Neural cell (in vitro differentiated cells): ENCODE results near the gene MC5R. TPM values are rescaled to one million over a fixed set of nuclear protein-coding genes. Genes with fewer than 3 reads are reported as not detected.

Experiments used
- H2AFZ ChIP-seq: fragments of 200-600, 300-800 bp; sonication (generic), shearing (Covaris generic); 2 replicates; pipeline ENCODE4 v1.6.0; 2014; ENCODE audit warnings: low read depth, mild to moderate bottlenecking, antibody characterized with exemption, low read length, moderate library complexity
- H3F3A ChIP-seq: fragments of 200-600 bp; shearing (Covaris generic); 2 replicates; pipeline ENCODE4 v1.6.1; 2016; ENCODE audit warnings: mild to moderate bottlenecking, moderate library complexity, mixed read lengths, antibody characterized with exemption, low read length; ENCODE audit not compliant: insufficient read depth, poor library complexity, severe bottlenecking
- H3K27ac ChIP-seq: fragments of 200-600, 300-800 bp; sonication (generic), shearing (Covaris generic); 2 replicates; pipeline ENCODE4 v1.5.1; 2014; ENCODE audit warnings: mild to moderate bottlenecking, low read length, moderate library complexity
- H3K27me3 ChIP-seq: fragments of 300-800, 200-600 bp; sonication (generic), shearing (Covaris generic); 2 replicates; pipeline ENCODE4 v1.6.0; 2014; ENCODE audit warnings: mild to moderate bottlenecking, low read depth, low read length, moderate library complexity; ENCODE audit not compliant: insufficient read depth
- H3K36me3 ChIP-seq: fragments of 300-800, 200-600 bp; sonication (generic), shearing (Covaris generic); 2 replicates; pipeline ENCODE4 v1.5.1; 2014; ENCODE audit warnings: mild to moderate bottlenecking, antibody characterized with exemption, low read length, moderate library complexity; ENCODE audit not compliant: insufficient read depth
- H3K4me2 ChIP-seq: fragments of 300-800, 200-600 bp; sonication (generic), shearing (Covaris generic); 2 replicates; pipeline ENCODE4 v1.6.0; 2014; ENCODE audit warnings: mild to moderate bottlenecking, low read length
- H3K4me3 ChIP-seq: fragments of 300-800, 200-600 bp; sonication (generic), shearing (Covaris generic); 2 replicates; pipeline ENCODE4 v1.5.1; 2014; ENCODE audit warnings: mild to moderate bottlenecking, low read length, moderate library complexity
- H3K79me2 ChIP-seq: fragments of 200-600 bp; shearing (Covaris generic); replicated peaks from 2 replicates; pipeline ENCODE4 v1.6.0; 2014; ENCODE audit warnings: mild to moderate bottlenecking, low read length, moderate library complexity; ENCODE audit not compliant: insufficient read depth
- H3K9ac ChIP-seq: fragments of 300-800, 200-600 bp; sonication (generic), shearing (Covaris generic); 2 replicates; pipeline ENCODE4 v1.6.1; 2016; ENCODE audit warnings: mild to moderate bottlenecking, low read length, mixed read lengths
- H3K9me2 ChIP-seq: fragments of 200-600 bp; shearing (Covaris generic); 2 replicates; pipeline ENCODE4 v1.6.1; 2016; ENCODE audit warnings: mild to moderate bottlenecking, low read length, mixed read lengths; ENCODE audit not compliant: insufficient read depth
- H3K9me3 ChIP-seq: fragments of 200-600, 300-800 bp; sonication (generic), shearing (Covaris generic); 2 replicates; pipeline ENCODE4 v1.6.1; 2016; ENCODE audit warnings: mild to moderate bottlenecking, mixed run types, low read length, moderate library complexity, mixed read lengths
- H4K20me1 ChIP-seq: fragments of 200-600 bp; shearing (Covaris generic); 2 replicates; pipeline ENCODE4 v1.6.1; 2016; ENCODE audit warnings: mild to moderate bottlenecking, mixed run types; ENCODE audit not compliant: insufficient read depth
- EP300 ChIP-seq: fragments of 450-650 bp; conservative IDR thresholded peaks from 2 replicates; pipeline ENCODE4 v1.6.1; 2014; ENCODE audit warnings: antibody characterized with exemption, mild to moderate bottlenecking, moderate library complexity; ENCODE audit not compliant: poor library complexity, severe bottlenecking
- EZH2 ChIP-seq: fragments of 200-600, 300-800 bp; shearing (Covaris generic), sonication (generic); IDR thresholded peaks from 2 replicates; pipeline ENCODE4 v1.6.1; 2014; ENCODE audit warnings: antibody characterized with exemption, low read length, borderline replicate concordance, mild to moderate bottlenecking; ENCODE audit not compliant: insufficient read depth, poor library complexity, severe bottlenecking
- MXI1 ChIP-seq: fragments of 450-650 bp; conservative IDR thresholded peaks from 2 replicates; pipeline ENCODE4 v1.6.1; 2014; ENCODE audit warnings: antibody characterized with exemption, mild to moderate bottlenecking; ENCODE audit not compliant: poor library complexity, severe bottlenecking
- POLR2AphosphoS5 ChIP-seq: IDR thresholded peaks from 2 replicates; pipeline ENCODE4 v1.6.1; 2012
- RAD21 ChIP-seq: fragments of 450-650 bp; conservative IDR thresholded peaks from 2 replicates; pipeline ENCODE4 v1.6.1; 2014; ENCODE audit warnings: antibody characterized with exemption, mild to moderate bottlenecking, moderate library complexity
- REST ChIP-seq: IDR thresholded peaks from 2 replicates; pipeline ENCODE4 v1.6.1; 2012; ENCODE audit warnings: borderline replicate concordance
- SMC3 ChIP-seq: fragments of 450-650 bp; conservative IDR thresholded peaks from 2 replicates; pipeline ENCODE4 v1.6.1; 2014; ENCODE audit warnings: antibody characterized with exemption, mild to moderate bottlenecking, moderate library complexity; ENCODE audit not compliant: poor library complexity
- TAF1 ChIP-seq: IDR thresholded peaks from 2 replicates; pipeline ENCODE4 v1.6.1; 2012; ENCODE audit warnings: low read depth
- polyA plus RNA-seq: library from polyadenylated mRNA; depleted of rRNA; stranded (reverse); fragments of >200 nt; gene quantifications from 2 replicates; pipeline ENCODE4 v1.2.3, GENCODE V29; 2014
- TF ChIP-seq, protein P1 (sequence below): fragments of 450-650 bp; IDR thresholded peaks from 2 replicates; pipeline ENCODE4 v1.5.1; 2014; ENCODE audit warnings: antibody characterized with exemption, mild to moderate bottlenecking, moderate library complexity; ENCODE audit not compliant: poor library complexity, severe bottlenecking

Gene MC5R
- polyA plus RNA-seq, 1 donor from 2014 or later, result not detected

DNA sequence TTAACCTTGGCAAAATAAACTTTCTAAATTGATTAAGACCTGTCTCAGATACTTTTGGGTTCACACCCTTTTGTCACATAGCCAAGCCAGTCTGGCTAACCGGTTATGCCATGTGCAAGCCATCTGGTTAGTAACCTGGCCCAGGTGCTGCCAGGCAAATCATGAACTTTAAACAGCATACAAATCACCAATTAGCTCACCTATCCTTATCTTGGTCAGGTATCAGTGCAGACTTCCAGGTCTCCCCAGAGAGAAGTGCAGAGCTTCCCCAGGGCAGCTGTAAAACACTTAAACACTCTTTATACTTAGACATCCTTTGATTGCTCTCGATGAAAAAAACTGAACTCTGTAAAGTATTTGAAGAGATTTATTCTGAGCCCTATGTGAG lies 14.9 kb upstream of the MC5R start:
- no peak overlapping the region for H3K4me2 ChIP-seq
- no peak overlapping the region for H3K27ac ChIP-seq

GRCh38 chr18:13809531-13810255 lies 14.3 kb upstream of the MC5R start:
- H3K36me3 ChIP-seq, result no peaks in the 10 kb centered on the region
- H3F3A ChIP-seq, result no peaks in the 10 kb centered on the region
- H3K9ac ChIP-seq, result no peak overlapping the region
- no peaks in the 10 kb centered on the region for H3K9me3 ChIP-seq
- no peaks in the 10 kb centered on the region for H4K20me1 ChIP-seq
- H3K4me2 ChIP-seq, result no peak overlapping the region
- H3K79me2 ChIP-seq, result no peaks in the 10 kb centered on the region
- H3K27me3 ChIP-seq, result no peaks in the 10 kb centered on the region
- no peak overlapping the region for H3K27ac ChIP-seq
- H3K9me2 ChIP-seq, result no peaks in the 10 kb centered on the region
- no peak overlapping the region for H2AFZ ChIP-seq
- H3K4me3 ChIP-seq, result no peak overlapping the region
- TF ChIP-seq TAF1 (no peak), MXI1 (no peak), EP300 (no peak), POLR2AphosphoS5 (no peak), EZH2 (no peak), SMC3 (no peak), RAD21 (no peak)
- TF ChIP-seq, protein P1, sequence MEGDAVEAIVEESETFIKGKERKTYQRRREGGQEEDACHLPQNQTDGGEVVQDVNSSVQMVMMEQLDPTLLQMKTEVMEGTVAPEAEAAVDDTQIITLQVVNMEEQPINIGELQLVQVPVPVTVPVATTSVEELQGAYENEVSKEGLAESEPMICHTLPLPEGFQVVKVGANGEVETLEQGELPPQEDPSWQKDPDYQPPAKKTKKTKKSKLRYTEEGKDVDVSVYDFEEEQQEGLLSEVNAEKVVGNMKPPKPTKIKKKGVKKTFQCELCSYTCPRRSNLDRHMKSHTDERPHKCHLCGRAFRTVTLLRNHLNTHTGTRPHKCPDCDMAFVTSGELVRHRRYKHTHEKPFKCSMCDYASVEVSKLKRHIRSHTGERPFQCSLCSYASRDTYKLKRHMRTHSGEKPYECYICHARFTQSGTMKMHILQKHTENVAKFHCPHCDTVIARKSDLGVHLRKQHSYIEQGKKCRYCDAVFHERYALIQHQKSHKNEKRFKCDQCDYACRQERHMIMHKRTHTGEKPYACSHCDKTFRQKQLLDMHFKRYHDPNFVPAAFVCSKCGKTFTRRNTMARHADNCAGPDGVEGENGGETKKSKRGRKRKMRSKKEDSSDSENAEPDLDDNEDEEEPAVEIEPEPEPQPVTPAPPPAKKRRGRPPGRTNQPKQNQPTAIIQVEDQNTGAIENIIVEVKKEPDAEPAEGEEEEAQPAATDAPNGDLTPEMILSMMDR, result no peak

More for the DNA sequence above, 14.9 kb upstream of the MC5R start:
- Histone ChIP-seq H3K79me2 (no peaks in the 10 kb centered on the region), H3K9me3 (no peaks in the 10 kb centered on the region), H3K36me3 (no peaks in the 10 kb centered on the region), H3K4me3 (no peak overlapping the region), H3K9ac (no peak overlapping the region), H3K9me2 (no peaks in the 10 kb centered on the region), H2AFZ (no peak overlapping the region), H3K27me3 (no peaks in the 10 kb centered on the region), H4K20me1 (no peaks in the 10 kb centered on the region), H3F3A (no peaks in the 10 kb centered on the region)
- TF ChIP-seq POLR2AphosphoS5 (no peak), MXI1 (no peak), EP300 (no peak), SMC3 (no peak), RAD21 (no peak), EZH2 (no peak), TAF1 (no peak), REST (no peak)
- TF ChIP-seq, protein P1, result no peak
